RWPE2 (cell line): Measurements from ENCODE around the gene ABCC4.

Experiments
- ATAC-seq: fragments of 200-7000 bp; cut with Tn5 transposase; 3 replicates; pipeline ENCODE4 v1.9.1; 2021; ENCODE audit warnings: low read depth
- DNase-seq: peaks from one replicate; pipeline ENCODE4 v3.0.0-alpha.2; 2020; ENCODE audit warnings: low spot score
- H3K27ac ChIP-seq: fragments of 450-650 bp; 2 replicates; pipeline ENCODE4 v1.5.1; 2017; ENCODE audit warnings: mild to moderate bottlenecking; ENCODE audit not compliant: poor library complexity, severe bottlenecking
- H3K27me3 ChIP-seq: fragments of 250-450 bp; sonication (Bioruptor Pico); 2 replicates; pipeline ENCODE4 v1.5.1; 2021; ENCODE audit warnings: mild to moderate bottlenecking, moderate library complexity; ENCODE audit not compliant: insufficient read depth, poor library complexity, severe bottlenecking
- H3K36me3 ChIP-seq: fragments of 250-450 bp; sonication (Bioruptor Pico); 2 replicates; pipeline ENCODE4 v1.5.1; 2020; ENCODE audit warnings: low read depth, mild to moderate bottlenecking, moderate library complexity
- H3K4me1 ChIP-seq: fragments of 250-450 bp; sonication (Bioruptor Pico); 2 replicates; pipeline ENCODE4 v1.5.1; 2021; ENCODE audit warnings: mild to moderate bottlenecking, moderate library complexity; ENCODE audit not compliant: insufficient read depth, poor library complexity, severe bottlenecking
- H3K4me3 ChIP-seq: fragments of 250-450 bp; sonication (Bioruptor Pico); 2 replicates; pipeline ENCODE4 v1.5.1; 2021; ENCODE audit warnings: mild to moderate bottlenecking, moderate library complexity; ENCODE audit not compliant: severe bottlenecking
- H3K9me3 ChIP-seq: fragments of 250-450 bp; sonication (Bioruptor Pico); 2 replicates; pipeline ENCODE4 v1.5.1; 2021; ENCODE audit warnings: mild to moderate bottlenecking, moderate library complexity; ENCODE audit not compliant: severe bottlenecking
- TF ChIP-seq, protein P1 (sequence below): fragments of 450-650 bp; IDR thresholded peaks from one replicate; pipeline ENCODE4 v1.5.1; 2017; ENCODE audit warnings: mild to moderate bottlenecking, moderate library complexity; ENCODE audit not compliant: poor library complexity, severe bottlenecking

ABCC4 gene

DNA sequence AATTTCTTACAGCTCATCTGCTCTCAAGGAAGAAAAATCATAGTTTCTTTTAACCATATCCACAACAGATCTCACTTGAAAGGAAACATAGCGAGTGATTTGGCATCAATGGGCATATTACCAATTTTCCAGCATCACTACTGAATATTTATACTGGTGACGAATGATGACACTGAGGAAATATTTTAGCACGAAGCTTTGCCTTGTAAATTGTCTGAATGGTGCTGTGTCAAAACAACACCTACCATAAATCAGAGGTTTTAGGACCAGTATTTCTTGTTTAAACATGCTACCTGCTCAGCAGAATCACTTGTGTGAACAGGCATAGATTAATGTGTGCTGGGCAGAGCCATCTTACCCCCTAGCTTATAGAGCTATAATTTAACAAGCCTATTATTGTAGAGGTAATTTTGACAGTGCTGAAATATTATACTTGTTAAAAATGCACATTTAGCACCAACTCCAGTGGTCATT, 146.8 kb downstream of the ABCC4 start:
- peaks cover 21% of the 10 kb centered on the region for H3K4me1 ChIP-seq
- no peaks in the 10 kb centered on the region for H3K36me3 ChIP-seq
- peak; percentile 85 for ATAC-seq
- DNase-seq = no peak
- H3K4me3 ChIP-seq = no peak overlapping the region
- H3K27ac ChIP-seq = peak overlapping the region; percentile 49
- no peaks in the 10 kb centered on the region for H3K9me3 ChIP-seq
- TF ChIP-seq, protein P1, sequence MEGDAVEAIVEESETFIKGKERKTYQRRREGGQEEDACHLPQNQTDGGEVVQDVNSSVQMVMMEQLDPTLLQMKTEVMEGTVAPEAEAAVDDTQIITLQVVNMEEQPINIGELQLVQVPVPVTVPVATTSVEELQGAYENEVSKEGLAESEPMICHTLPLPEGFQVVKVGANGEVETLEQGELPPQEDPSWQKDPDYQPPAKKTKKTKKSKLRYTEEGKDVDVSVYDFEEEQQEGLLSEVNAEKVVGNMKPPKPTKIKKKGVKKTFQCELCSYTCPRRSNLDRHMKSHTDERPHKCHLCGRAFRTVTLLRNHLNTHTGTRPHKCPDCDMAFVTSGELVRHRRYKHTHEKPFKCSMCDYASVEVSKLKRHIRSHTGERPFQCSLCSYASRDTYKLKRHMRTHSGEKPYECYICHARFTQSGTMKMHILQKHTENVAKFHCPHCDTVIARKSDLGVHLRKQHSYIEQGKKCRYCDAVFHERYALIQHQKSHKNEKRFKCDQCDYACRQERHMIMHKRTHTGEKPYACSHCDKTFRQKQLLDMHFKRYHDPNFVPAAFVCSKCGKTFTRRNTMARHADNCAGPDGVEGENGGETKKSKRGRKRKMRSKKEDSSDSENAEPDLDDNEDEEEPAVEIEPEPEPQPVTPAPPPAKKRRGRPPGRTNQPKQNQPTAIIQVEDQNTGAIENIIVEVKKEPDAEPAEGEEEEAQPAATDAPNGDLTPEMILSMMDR = no peak
- no peaks in the 10 kb centered on the region for H3K27me3 ChIP-seq

DNA sequence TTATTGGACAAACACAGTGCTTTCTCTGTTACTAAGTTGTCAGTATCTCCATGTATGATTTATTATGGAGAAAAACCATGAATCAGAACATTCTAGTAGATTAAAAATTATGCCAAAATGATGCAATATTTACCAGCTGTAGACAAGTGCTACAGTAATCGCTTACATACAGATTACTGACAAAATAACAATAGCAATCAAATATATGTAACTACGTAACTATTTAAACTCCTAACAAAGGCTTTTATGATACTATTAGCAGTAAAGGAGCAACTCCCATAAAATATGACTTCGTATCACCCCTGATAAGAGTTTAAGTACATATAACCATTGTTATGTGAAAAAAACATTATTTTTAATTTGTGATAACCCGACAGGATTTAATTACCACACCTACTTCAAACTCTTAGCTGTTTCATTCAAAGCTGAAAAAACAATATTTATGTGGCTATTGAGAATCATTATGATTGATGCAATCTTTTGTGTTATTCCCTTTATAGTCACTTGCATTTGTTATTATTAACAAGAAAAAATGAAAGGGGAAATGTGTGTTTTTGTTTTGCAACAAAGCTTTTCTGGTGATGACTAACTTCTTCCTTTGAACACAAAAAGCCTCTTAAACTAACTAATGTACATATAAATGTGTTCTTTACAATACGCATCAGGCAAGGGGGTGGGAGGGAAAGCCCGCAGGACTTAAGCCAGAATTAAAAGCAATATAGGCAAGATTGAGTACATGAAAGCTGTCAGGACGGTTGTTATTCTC, 147.4 kb downstream of the ABCC4 start:
- Histone ChIP-seq H3K4me3 (no peak overlapping the region), H3K4me1 (peaks cover 21% of the 10 kb centered on the region), H3K27me3 (no peaks in the 10 kb centered on the region), H3K36me3 (no peaks in the 10 kb centered on the region), H3K27ac (peak overlapping the region; percentile 49), H3K9me3 (no peaks in the 10 kb centered on the region)
- DNase-seq (no peak), ATAC-seq (peak; percentile 63)
- TF ChIP-seq, protein P1 = no peak

DNA sequence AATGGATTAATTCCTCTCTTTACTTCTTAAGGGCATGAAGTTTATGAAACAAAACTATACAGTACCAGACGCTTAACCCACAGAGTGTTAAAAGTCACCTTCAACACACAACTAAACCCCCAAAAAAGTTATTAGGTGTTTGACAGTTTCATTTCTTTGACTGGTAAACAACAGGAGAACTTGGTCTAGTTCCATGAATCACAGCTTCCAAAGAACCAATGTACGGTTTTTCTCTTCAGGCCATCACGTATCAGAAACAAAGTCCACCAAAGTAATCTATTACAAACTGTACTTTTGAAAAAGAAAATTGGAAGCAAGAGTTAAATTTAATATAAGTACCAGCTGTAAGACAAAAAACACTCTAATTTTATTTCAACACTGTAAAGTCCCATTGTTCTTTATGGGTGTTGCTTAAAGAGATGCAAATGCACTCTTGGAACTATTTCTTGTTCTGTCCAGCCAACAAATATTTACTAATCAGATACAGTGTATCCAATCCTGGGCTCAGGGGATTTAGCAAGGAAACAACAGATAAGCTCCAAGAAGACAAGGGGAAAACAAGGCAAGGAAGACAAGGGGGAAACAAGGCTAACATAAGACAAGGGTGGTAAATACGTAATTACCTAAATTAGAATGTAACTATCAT, 149.2 kb downstream of the ABCC4 start:
- H3K27me3 ChIP-seq = no peaks in the 10 kb centered on the region
- H3K36me3 ChIP-seq = no peaks in the 10 kb centered on the region
- H3K4me3 ChIP-seq = no peak overlapping the region
- no peaks in the 10 kb centered on the region for H3K9me3 ChIP-seq
- no peak overlapping the region for H3K27ac ChIP-seq
- DNase-seq (no peak), ATAC-seq (no peak)
- TF ChIP-seq, protein P1 = no peak
- peaks cover 21% of the 10 kb centered on the region for H3K4me1 ChIP-seq

DNA sequence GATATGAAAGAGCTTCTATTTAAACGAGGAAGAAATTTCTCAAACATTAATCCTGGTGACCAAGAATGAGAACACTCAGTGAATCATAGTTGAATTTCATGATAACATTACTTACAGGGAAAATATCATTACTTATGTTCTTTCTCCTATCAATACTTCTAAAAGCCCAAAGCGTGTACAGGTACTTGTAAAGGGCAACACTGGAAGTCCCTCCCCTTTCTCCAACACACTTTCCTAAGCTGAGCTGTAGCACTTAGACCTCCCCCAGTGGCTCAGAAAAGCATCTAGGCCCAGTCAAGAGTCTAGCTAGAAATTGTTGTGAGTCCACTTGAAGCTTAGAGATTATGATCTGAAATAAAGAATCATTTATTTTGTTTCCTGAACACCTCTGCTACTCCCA, 150.7 kb downstream of the ABCC4 start:
- no peak overlapping the region for H3K27ac ChIP-seq

More for the DNA sequence above, 150.7 kb downstream of the ABCC4 start:
- no peak for ATAC-seq
- no peak overlapping the region for H3K4me3 ChIP-seq
- no peaks in the 10 kb centered on the region for H3K9me3 ChIP-seq
- H3K36me3 ChIP-seq = no peaks in the 10 kb centered on the region
- TF ChIP-seq, protein P1 = no peak
- peaks cover 21% of the 10 kb centered on the region for H3K4me1 ChIP-seq
- no peak for DNase-seq
- no peaks in the 10 kb centered on the region for H3K27me3 ChIP-seq
